HG03175 (cell line): ENCODE measurements around the gene PDK4.

Experiments used
- ATAC-seq: cut with Tn5 transposase; IDR thresholded peaks from one replicate; pipeline ENCODE4 v1.9.1; 2021; ENCODE audit warnings: mild to moderate bottlenecking, moderate library complexity; ENCODE audit not compliant: unreplicated experiment

PDK4 gene

DNA sequence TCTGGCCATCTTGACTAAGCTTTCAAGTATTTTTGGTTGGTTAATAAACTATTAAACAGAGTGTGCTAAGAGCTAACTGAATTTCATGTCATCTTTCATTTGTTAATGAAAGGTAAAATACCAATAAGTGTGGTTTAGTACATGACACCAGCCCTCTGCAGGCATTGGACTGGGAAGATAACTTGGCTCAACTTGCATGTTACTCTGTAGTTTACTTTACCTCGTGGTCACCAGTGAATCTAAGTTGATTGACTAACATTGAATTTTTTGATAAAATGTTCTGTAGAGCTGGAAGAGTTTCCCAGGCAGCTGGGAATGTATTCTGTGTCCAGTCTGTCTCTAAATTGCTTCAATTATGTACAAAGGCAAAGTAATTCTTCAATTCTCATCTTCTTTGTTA, 60.7 kb downstream of the PDK4 start:
- no peak for ATAC-seq

DNA sequence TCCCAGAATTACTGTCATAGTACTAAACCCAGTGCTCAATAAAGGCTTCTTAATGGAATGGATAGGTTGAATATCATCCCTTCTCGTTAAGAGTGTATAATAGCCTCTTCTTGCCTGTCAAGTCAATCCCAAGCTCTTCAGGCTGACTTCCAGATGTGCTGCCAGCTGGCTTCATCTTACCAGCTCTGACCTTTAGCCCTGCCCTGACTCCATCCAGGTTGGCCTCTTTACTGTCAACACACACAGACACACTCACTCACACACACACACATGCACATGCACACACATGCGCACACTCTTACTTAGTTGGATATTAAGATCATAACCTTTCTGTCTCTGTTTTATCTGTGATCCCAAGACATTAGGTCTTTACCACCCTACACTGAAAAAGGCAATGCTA, 61.5 kb downstream of the PDK4 start:
- ATAC-seq, result no peak
